HEK293 (cell line): Measurements from ENCODE around the gene IL15.
A peak's percentile ranks its signal among the peaks of the same experiment; 100 is the strongest.

Source experiments
- CTCF ChIA-PET: fragments of 350-600 bp; formaldehyde crosslinking; extraction: SDS; loops from one replicate; lab custom pipeline; 2021; ENCODE audit warnings: antibody characterized with exemption; lab: Yijun Ruan, JAX
- POLR2A ChIA-PET: fragments of 300-600 bp; formaldehyde crosslinking; extraction: SDS; loops from one replicate; lab custom pipeline; 2020; ENCODE audit warnings: antibody characterized with exemption, inconsistent platforms; lab: Yijun Ruan, JAX
- H3K27ac ChIP-seq: fragments of 200-500 bp; sonication (Bioruptor generic); 2 replicates; pipeline ENCODE4 v1.5.1; 2014; ENCODE audit warnings: low read depth, low read length, control low read depth, inconsistent platforms; ENCODE audit errors: extremely low read depth
- H3K36me3 ChIP-seq, 2 experiments: fragments of 200-500 bp in 1 of 2; sonication (Bioruptor generic) in 1 of 2; 1 replicate in 1 of 2; 2 replicates in 1 of 2; pipeline ENCODE4 v1.5.1; 2014 to 2017; ENCODE audit warnings: inconsistent platforms in 2 of 2, low read length in 2 of 2; ENCODE audit not compliant: control insufficient read depth in 2 of 2, insufficient read depth in 1 of 2
- H3K4me1 ChIP-seq: fragments of 200-500 bp; sonication (Bioruptor generic); 2 replicates; pipeline ENCODE4 v1.5.1; 2014; ENCODE audit warnings: mild to moderate bottlenecking, low read length, inconsistent platforms; ENCODE audit not compliant: control insufficient read depth, insufficient read depth
- H3K4me3 ChIP-seq: 2 replicates; pipeline ENCODE4 v1.5.1; 2011; ENCODE audit warnings: low read depth, mild to moderate bottlenecking, control low read depth, low read length, moderate library complexity
- H3K9me3 ChIP-seq: fragments of 200-500 bp; sonication (Bioruptor generic); 2 replicates; pipeline ENCODE4 v1.5.1; 2014; ENCODE audit warnings: low read depth, low read length, inconsistent platforms; ENCODE audit not compliant: control insufficient read depth, insufficient read depth
- BCL6B ChIP-seq: fragments of 450-650 bp; formaldehyde crosslinking; IDR thresholded peaks from 2 replicates; pipeline ENCODE4 v1.5.1; 2017; ENCODE audit warnings: missing biosample characterization, missing genetic modification characterization
- OVOL3 ChIP-seq: fragments of 450-650 bp; formaldehyde crosslinking; IDR thresholded peaks from 2 replicates; pipeline ENCODE4 v1.5.1; 2016; ENCODE audit warnings: missing biosample characterization, missing genetic modification characterization
- PRDM10 ChIP-seq: fragments of 450-650 bp; formaldehyde crosslinking; IDR thresholded peaks from 2 replicates; pipeline ENCODE4 v1.5.1; 2016; ENCODE audit warnings: missing biosample characterization, missing genetic modification characterization
- SP2 ChIP-seq: fragments of 450-650 bp; formaldehyde crosslinking; IDR thresholded peaks from 2 replicates; pipeline ENCODE4 v1.5.1; 2016; ENCODE audit warnings: missing biosample characterization, missing genetic modification characterization
- TCF7L2 ChIP-seq: IDR thresholded peaks from 2 replicates; pipeline ENCODE4 v1.6.1; 2011; ENCODE audit warnings: low read depth, mild to moderate bottlenecking, inconsistent platforms, low read length, moderate library complexity, borderline replicate concordance
- ZFP3 ChIP-seq: fragments of 450-650 bp; formaldehyde crosslinking; IDR thresholded peaks from 2 replicates; pipeline ENCODE4 v1.5.1; 2016; ENCODE audit warnings: low read depth, missing biosample characterization, missing genetic modification characterization
- ZNF140 ChIP-seq: fragments of 450-650 bp; formaldehyde crosslinking; IDR thresholded peaks from 2 replicates; pipeline ENCODE4 v1.5.1; 2016; ENCODE audit warnings: missing biosample characterization, missing genetic modification characterization
- ZNF248 ChIP-seq: fragments of 450-650 bp; formaldehyde crosslinking; IDR thresholded peaks from 2 replicates; pipeline ENCODE4 v1.5.1; 2017; ENCODE audit warnings: missing biosample characterization, missing genetic modification characterization
- ZNF280D ChIP-seq: fragments of 450-650 bp; formaldehyde crosslinking; IDR thresholded peaks from 2 replicates; pipeline ENCODE4 v1.5.1; 2016; ENCODE audit warnings: missing biosample characterization, missing genetic modification characterization
- ZNF302 ChIP-seq: fragments of 450-650 bp; formaldehyde crosslinking; IDR thresholded peaks from 2 replicates; pipeline ENCODE4 v1.5.1; 2016; ENCODE audit warnings: missing biosample characterization, missing genetic modification characterization, low read depth
- ZNF350 ChIP-seq: fragments of 450-650 bp; formaldehyde crosslinking; IDR thresholded peaks from 2 replicates; pipeline ENCODE4 v1.5.0; 2017; ENCODE audit warnings: missing biosample characterization, mild to moderate bottlenecking, missing genetic modification characterization
- ZNF544 ChIP-seq: fragments of 450-650 bp; formaldehyde crosslinking; IDR thresholded peaks from 2 replicates; pipeline ENCODE4 v1.5.0; 2017; ENCODE audit warnings: missing biosample characterization, missing genetic modification characterization
- ZNF585B ChIP-seq: fragments of 450-650 bp; formaldehyde crosslinking; IDR thresholded peaks from 2 replicates; pipeline ENCODE4 v1.5.1; 2016; ENCODE audit warnings: missing biosample characterization, missing genetic modification characterization
- ZNF621 ChIP-seq: fragments of 450-650 bp; formaldehyde crosslinking; IDR thresholded peaks from 2 replicates; pipeline ENCODE4 v1.5.1; 2017; ENCODE audit warnings: missing biosample characterization, missing genetic modification characterization
- ZNF670 ChIP-seq: fragments of 450-650 bp; formaldehyde crosslinking; IDR thresholded peaks from 2 replicates; pipeline ENCODE4 v1.5.1; 2016; ENCODE audit warnings: missing biosample characterization, missing genetic modification characterization, low read depth
- ZNF785 ChIP-seq: fragments of 450-650 bp; formaldehyde crosslinking; IDR thresholded peaks from 2 replicates; pipeline ENCODE4 v1.5.1; 2016; ENCODE audit warnings: missing biosample characterization, missing genetic modification characterization

Gene IL15

DNA sequence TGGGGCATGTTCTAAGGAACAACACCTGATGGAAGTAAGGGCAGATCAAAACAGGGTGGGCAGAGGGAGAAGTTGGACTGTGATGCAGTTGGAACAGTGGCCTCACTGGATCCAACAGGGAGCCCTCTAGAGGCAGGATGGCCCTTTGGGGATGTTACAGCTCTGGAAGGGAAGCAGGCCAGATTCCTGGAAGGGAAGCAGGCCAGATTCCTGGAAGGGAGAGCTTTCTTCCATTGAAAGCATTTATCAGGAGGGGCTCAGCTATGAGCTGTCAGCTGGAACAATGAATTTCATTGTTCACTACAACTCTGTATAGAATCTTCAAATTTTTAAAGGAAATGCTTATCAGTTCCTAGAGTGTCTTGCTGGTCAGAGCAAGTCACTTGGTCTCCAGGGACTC is 17.7 kb downstream of the IL15 start:
- H3K27ac ChIP-seq: no peak overlapping the region
- TF ChIP-seq ZNF785 (tag by site-specific recombination) (no peak), BCL6B (tag by site-specific recombination) (peak; percentile 90), ZNF350 (no peak), ZNF544 (tag by site-specific recombination) (no peak), OVOL3 (no peak), PRDM10 (tag by site-specific recombination) (no peak), ZNF621 (tag by site-specific recombination) (no peak)
- POLR2A ChIA-PET: interaction anchor here (1.1 kb wide), 1 partner anchor 18 kb away, joined by 4 read pairs; the partner anchor contains the start of gene IL15
- no peak overlapping the region for H3K4me3 ChIP-seq
- no peaks in the 10 kb centered on the region for H3K9me3 ChIP-seq
- H3K36me3 ChIP-seq: no peaks in the 10 kb centered on the region
- H3K4me1 ChIP-seq: peaks cover 4% of the 10 kb centered on the region; the same call in 1 of the 2 replicates
- CTCF ChIA-PET: interaction anchor here (0.6 to 1.9 kb wide), 7 partner anchors 11 to 308 kb away, joined by 3 to 7 read pairs (median 3); no protein-coding TSS in a partner anchor

DNA sequence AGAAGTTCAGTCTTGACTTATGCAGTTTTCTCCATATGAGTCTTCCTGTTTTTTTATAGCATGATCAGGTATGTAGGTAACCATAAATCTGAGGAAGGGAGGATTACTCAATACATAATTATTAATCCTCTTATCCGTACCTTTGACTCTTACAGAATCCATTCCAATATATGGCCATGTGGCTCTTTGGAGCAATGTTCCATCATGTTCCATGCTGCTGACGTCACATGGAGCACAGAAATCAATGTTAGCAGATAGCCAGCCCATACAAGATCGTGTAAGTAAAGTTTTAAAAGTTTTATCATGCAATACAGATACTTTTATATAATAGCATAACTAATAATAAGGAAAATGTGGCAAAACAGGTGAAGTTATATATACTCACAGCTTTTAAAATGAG is 19.6 kb downstream of the IL15 start:
- no peak for TF ChIP-seq ZNF280D (tag by site-specific recombination)
- TF ChIP-seq SP2 (tag by site-specific recombination): no peak
- no peak for TF ChIP-seq ZFP3
- TF ChIP-seq ZNF670 (tag by site-specific recombination): no peak
- no peak for TF ChIP-seq ZNF140 (tag by site-specific recombination)
- TF ChIP-seq ZNF585B (tag by site-specific recombination): no peak
- no peak for TF ChIP-seq ZNF248
- no peak for TF ChIP-seq ZNF302 (tag by site-specific recombination)
- TF ChIP-seq TCF7L2: no peak
- TF ChIP-seq, all 188 proteins: peak for 0
- CTCF ChIA-PET: interaction anchor here (0.6 kb wide), 1 partner anchor 351 kb away, joined by 3 read pairs; no protein-coding TSS in a partner anchor
- H3K4me3 ChIP-seq: no peak overlapping the region
- no peaks in the 10 kb centered on the region for H3K9me3 ChIP-seq
- H3K36me3 ChIP-seq: no peaks in the 10 kb centered on the region
- H3K4me1 ChIP-seq: peaks cover 4% of the 10 kb centered on the region; the same call in 1 of the 2 replicates
- no peak overlapping the region for H3K27ac ChIP-seq
- POLR2A ChIA-PET: no interaction called here
